Activated CD4-positive, alpha-beta T cell treated with anti-CD3 and anti-CD28 coated beads, Interleukin-2, amount 10 ng/mL, durations not matched to agents 24 days and 14 days (primary cell): ENCODE results near the gene GAREM1. TPM values are rescaled to one million over a fixed set of nuclear protein-coding genes. Genes with fewer than 3 reads are reported as not detected.

Experiments used
- DNase-seq: peaks from one replicate; pipeline ENCODE4 v3.0.0; 2022
- H3K27ac Mint-ChIP-seq: one replicate; pipeline ENCODE4 v1.8.0; 2022; ENCODE audit warnings: mild to moderate bottlenecking, mixed read lengths
- H3K27me3 Mint-ChIP-seq: one replicate; pipeline ENCODE4 v1.8.0; 2022; ENCODE audit warnings: mixed read lengths
- H3K36me3 Mint-ChIP-seq: one replicate; pipeline ENCODE4 v1.8.0; 2022; ENCODE audit warnings: low read depth, mild to moderate bottlenecking, mixed read lengths
- H3K4me1 Mint-ChIP-seq: one replicate; pipeline ENCODE4 v1.8.0; 2021; ENCODE audit warnings: mixed read lengths
- H3K4me3 Mint-ChIP-seq: one replicate; pipeline ENCODE4 v1.8.0; 2022; ENCODE audit warnings: mild to moderate bottlenecking, moderate library complexity, mixed read lengths
- H3K9me3 Mint-ChIP-seq: one replicate; pipeline ENCODE4 v1.8.0; 2021; ENCODE audit warnings: mixed read lengths
- intact Hi-C: fragments of 100-400 bp; cut with micrococcal nuclease; formaldehyde crosslinking; loops from one replicate; pipeline ENCODE4 v1.15.1; 2023
- total RNA-seq: library from RNA; stranded (reverse); gene quantifications from 2 replicates; pipeline ENCODE4 v1.2.3, GENCODE V29; 2022

Gene GAREM1
- total RNA-seq, 1 donor from 2014 or later, result not detected

- H3K36me3 Mint-ChIP-seq, result no peaks in the 10 kb centered on the region
- no peak for DNase-seq
- no peak overlapping the region for H3K4me3 Mint-ChIP-seq
- no peaks in the 10 kb centered on the region for H3K9me3 Mint-ChIP-seq
- no peak overlapping the region for H3K27ac Mint-ChIP-seq
- peaks cover 54% of the 10 kb centered on the region for H3K27me3 Mint-ChIP-seq
- H3K4me1 Mint-ChIP-seq, result peaks cover 16% of the 10 kb centered on the region
- intact Hi-C loops, result loop anchor here (5.0 kb wide), 1 partner anchor 201 kb away; no protein-coding TSS in a partner anchor
Observed at GRCh38 chr18:32472841-32473240, 2.2 kb upstream of the GAREM1 start.

GRCh38 chr18:32470460-32470713 is 295 bp downstream of the GAREM1 start:
- intact Hi-C loops, result loop anchor here (2.0 to 5.0 kb wide), 2 partner anchors 198 to 312 kb away; no protein-coding TSS in a partner anchor
- Mint-ChIP-seq H3K27me3 (peaks cover 61% of the 10 kb centered on the region), H3K27ac (no peak overlapping the region), H3K9me3 (no peaks in the 10 kb centered on the region), H3K36me3 (no peaks in the 10 kb centered on the region), H3K4me1 (peaks cover 16% of the 10 kb centered on the region), H3K4me3 (peak overlapping the region; percentile 65)
- DNase-seq, result no peak

DNA sequence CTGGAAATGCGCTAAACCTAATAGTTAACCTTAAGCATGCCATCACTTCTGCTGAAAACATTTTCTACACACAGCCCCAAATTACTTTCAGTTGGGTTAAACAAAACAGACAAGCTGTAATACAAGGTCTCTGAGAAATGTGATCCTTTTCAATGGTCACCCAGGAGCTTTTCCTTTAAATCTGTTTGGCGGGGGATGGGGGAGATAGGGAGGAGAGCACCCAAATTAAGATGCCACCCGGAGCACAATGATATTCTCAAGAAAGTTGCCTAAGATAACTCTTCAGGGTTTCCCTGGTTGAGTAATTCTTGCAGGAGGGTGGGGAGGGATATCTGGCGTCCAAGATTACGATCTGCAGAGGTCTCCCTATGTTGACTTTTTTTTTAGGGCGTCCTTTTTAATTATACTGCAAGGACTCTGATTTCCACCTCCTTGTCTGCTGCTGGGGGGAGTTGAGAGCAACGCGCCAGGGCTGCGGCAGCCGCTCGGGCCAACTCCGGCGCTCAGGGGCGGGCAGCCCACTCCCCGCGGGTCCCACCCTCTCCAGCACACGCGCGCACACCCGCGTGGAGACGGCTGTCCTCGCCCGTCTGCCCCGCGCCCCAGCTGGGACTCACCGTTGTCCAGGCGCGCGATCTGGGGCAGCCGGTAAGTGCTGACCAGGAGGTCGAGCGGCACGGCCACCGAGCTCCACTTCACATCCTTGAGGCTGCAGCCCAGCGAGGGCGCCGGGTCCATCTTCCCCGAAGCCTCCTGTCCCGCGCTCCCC is 807 bp downstream of the GAREM1 start:
- H3K4me3 Mint-ChIP-seq, result peak overlapping the region; percentile 78
- H3K9me3 Mint-ChIP-seq, result no peaks in the 10 kb centered on the region
- peaks cover 16% of the 10 kb centered on the region for H3K4me1 Mint-ChIP-seq
- H3K27me3 Mint-ChIP-seq, result peaks cover 61% of the 10 kb centered on the region
- H3K27ac Mint-ChIP-seq, result no peak overlapping the region
- no peaks in the 10 kb centered on the region for H3K36me3 Mint-ChIP-seq
- intact Hi-C loops, result loop anchor here (2.0 to 5.0 kb wide), 2 partner anchors 198 to 311 kb away; no protein-coding TSS in a partner anchor
- DNase-seq, result peak; percentile 56

GRCh38 chr18:32469190-32469651 is 1.5 kb downstream of the GAREM1 start:
- no peak for DNase-seq
- intact Hi-C loops, result no loop called here
- H3K4me1 Mint-ChIP-seq, result peaks cover 16% of the 10 kb centered on the region

DNA sequence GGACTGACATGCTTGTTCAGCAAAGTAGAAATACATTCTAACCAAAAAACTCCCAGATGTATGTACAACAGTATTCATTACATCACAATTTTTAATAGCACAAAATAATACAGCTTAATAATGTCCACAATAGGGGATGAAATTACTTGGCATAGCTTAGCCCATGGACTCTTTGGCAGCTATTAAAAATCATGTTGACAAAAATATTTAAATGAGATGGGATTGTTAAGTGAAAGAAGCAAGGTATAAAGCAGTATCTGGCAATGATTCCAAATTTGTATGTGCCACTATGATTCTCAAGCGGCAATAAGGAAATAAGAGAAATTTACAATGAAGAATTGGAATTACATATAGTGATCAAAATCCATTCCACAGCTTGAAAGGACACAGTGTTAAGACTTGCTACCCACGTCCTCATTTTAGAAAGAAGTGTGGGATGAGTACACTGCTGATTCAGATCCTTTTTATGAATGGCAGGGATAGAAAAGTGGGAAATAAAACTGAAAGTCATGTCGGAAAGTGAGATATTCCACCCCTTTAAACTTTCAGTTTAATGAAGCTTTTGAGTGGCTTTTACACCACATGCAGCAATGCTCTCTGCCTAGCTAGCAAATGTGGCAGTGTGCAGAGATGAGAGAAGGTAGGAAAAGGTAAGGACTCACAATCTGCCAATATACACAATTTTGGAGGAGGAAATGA is 2.4 kb downstream of the GAREM1 start:
- no peaks in the 10 kb centered on the region for H3K36me3 Mint-ChIP-seq
- peaks cover 55% of the 10 kb centered on the region for H3K27me3 Mint-ChIP-seq
- no peak for DNase-seq
- H3K4me3 Mint-ChIP-seq, result no peak overlapping the region
- no peak overlapping the region for H3K27ac Mint-ChIP-seq
- intact Hi-C loops, result no loop called here
- peaks cover 16% of the 10 kb centered on the region for H3K4me1 Mint-ChIP-seq
- no peaks in the 10 kb centered on the region for H3K9me3 Mint-ChIP-seq

More at GRCh38 chr18:32469190-32469651, 1.5 kb downstream of the GAREM1 start:
- no peaks in the 10 kb centered on the region for H3K36me3 Mint-ChIP-seq
- H3K4me3 Mint-ChIP-seq, result peak overlapping the region; percentile 78
- H3K27me3 Mint-ChIP-seq, result peaks cover 63% of the 10 kb centered on the region
- H3K9me3 Mint-ChIP-seq, result no peaks in the 10 kb centered on the region
- H3K27ac Mint-ChIP-seq, result no peak overlapping the region

- intact Hi-C loops, result no loop called here
- H3K9me3 Mint-ChIP-seq, result no peaks in the 10 kb centered on the region
Observed at GRCh38 chr18:32461709-32462272, 8.9 kb downstream of the GAREM1 start.

GRCh38 chr18:32460171-32460731 is 10.4 kb downstream of the GAREM1 start:
- intact Hi-C loops, result no loop called here
- no peak overlapping the region for H3K4me3 Mint-ChIP-seq
- H3K36me3 Mint-ChIP-seq, result no peaks in the 10 kb centered on the region
- H3K4me1 Mint-ChIP-seq, result no peaks in the 10 kb centered on the region
- H3K9me3 Mint-ChIP-seq, result no peaks in the 10 kb centered on the region
- no peak overlapping the region for H3K27ac Mint-ChIP-seq
- H3K27me3 Mint-ChIP-seq, result peaks cover 30% of the 10 kb centered on the region
- DNase-seq, result no peak

More at GRCh38 chr18:32461709-32462272, 8.9 kb downstream of the GAREM1 start:
- Mint-ChIP-seq H3K4me1 (no peaks in the 10 kb centered on the region), H3K27ac (no peak overlapping the region), H3K4me3 (no peak overlapping the region), H3K36me3 (no peaks in the 10 kb centered on the region), H3K27me3 (peaks cover 31% of the 10 kb centered on the region)
- no peak for DNase-seq

- H3K4me3 Mint-ChIP-seq, result no peak overlapping the region
Observed at GRCh38 chr18:32459361-32460101, 11.2 kb downstream of the GAREM1 start.

GRCh38 chr18:32455361-32455760 is 15.3 kb downstream of the GAREM1 start:
- no peaks in the 10 kb centered on the region for H3K36me3 Mint-ChIP-seq
- no peaks in the 10 kb centered on the region for H3K9me3 Mint-ChIP-seq
- DNase-seq, result no peak
- H3K4me3 Mint-ChIP-seq, result no peak overlapping the region
- no peak overlapping the region for H3K27ac Mint-ChIP-seq
- no peaks in the 10 kb centered on the region for H3K4me1 Mint-ChIP-seq
- intact Hi-C loops, result no loop called here
- H3K27me3 Mint-ChIP-seq, result peaks cover 21% of the 10 kb centered on the region

More at GRCh38 chr18:32459361-32460101, 11.2 kb downstream of the GAREM1 start:
- Mint-ChIP-seq H3K27me3 (peaks cover 30% of the 10 kb centered on the region), H3K36me3 (no peaks in the 10 kb centered on the region), H3K27ac (no peak overlapping the region), H3K4me1 (no peaks in the 10 kb centered on the region), H3K9me3 (no peaks in the 10 kb centered on the region)
- intact Hi-C loops, result no loop called here
- no peak for DNase-seq

- Mint-ChIP-seq H3K4me3 (no peak overlapping the region), H3K27ac (no peak overlapping the region), H3K27me3 (peaks cover 18% of the 10 kb centered on the region), H3K4me1 (no peaks in the 10 kb centered on the region), H3K9me3 (no peaks in the 10 kb centered on the region), H3K36me3 (no peaks in the 10 kb centered on the region)
- no peak for DNase-seq
- intact Hi-C loops, result no loop called here
Observed at GRCh38 chr18:32454593-32454992, 16.1 kb downstream of the GAREM1 start.

DNA sequence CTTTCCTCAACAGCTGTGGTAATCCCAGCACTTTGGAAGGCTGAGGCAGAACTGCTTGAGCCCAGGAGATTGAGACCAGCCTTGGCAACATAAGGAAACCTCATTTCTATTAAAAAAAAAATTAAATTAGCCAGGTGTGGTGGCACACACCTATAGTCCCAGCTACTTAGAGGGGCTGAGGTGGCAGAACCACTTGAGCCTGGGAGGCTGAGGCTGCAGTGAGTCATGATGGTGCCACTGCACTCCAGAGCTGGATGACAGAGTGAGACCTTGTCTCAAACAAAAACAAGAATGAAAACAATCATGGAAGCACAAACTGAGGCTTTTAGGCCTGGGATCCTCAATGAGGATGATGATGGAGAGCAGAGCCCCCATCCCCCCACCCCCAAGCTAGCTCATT is 19.8 kb downstream of the GAREM1 start:
- intact Hi-C loops, result no loop called here
- Mint-ChIP-seq H3K4me1 (no peaks in the 10 kb centered on the region), H3K36me3 (no peaks in the 10 kb centered on the region), H3K27me3 (peaks cover 7% of the 10 kb centered on the region), H3K4me3 (no peak overlapping the region), H3K27ac (no peak overlapping the region), H3K9me3 (no peaks in the 10 kb centered on the region)
- no peak for DNase-seq

- intact Hi-C loops, result no loop called here
- Mint-ChIP-seq H3K36me3 (no peaks in the 10 kb centered on the region), H3K9me3 (no peaks in the 10 kb centered on the region)
Observed at GRCh38 chr18:32450026-32450691, 20.5 kb downstream of the GAREM1 start.

DNA sequence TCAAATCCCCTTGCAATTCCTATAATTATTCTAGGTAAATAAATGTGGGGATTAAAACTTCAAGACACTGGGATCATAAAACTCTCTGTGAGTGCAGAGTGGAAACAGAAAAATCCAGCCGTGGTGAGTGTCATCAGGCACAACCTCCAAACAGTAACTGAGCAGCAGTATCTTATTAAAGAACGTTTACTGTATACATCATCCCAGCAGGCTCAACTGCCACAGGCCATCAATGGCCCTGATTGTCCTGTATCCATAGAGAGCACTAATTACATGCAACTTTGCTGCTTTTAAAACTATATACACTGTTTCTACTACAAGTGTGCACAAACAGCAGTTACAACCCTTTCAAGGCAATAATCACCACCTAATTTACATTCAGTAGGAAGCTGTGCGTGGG is 23.9 kb downstream of the GAREM1 start:
- H3K27me3 Mint-ChIP-seq, result peaks cover 6% of the 10 kb centered on the region
- no peak for DNase-seq
- no peaks in the 10 kb centered on the region for H3K36me3 Mint-ChIP-seq
- H3K4me1 Mint-ChIP-seq, result no peaks in the 10 kb centered on the region
- no peak overlapping the region for H3K27ac Mint-ChIP-seq
- no peak overlapping the region for H3K4me3 Mint-ChIP-seq
- H3K9me3 Mint-ChIP-seq, result no peaks in the 10 kb centered on the region
- intact Hi-C loops, result no loop called here

More at GRCh38 chr18:32450026-32450691, 20.5 kb downstream of the GAREM1 start:
- H3K27ac Mint-ChIP-seq, result no peak overlapping the region
- H3K4me3 Mint-ChIP-seq, result no peak overlapping the region
- DNase-seq, result no peak
- H3K4me1 Mint-ChIP-seq, result no peaks in the 10 kb centered on the region
- H3K27me3 Mint-ChIP-seq, result peaks cover 3% of the 10 kb centered on the region
